ENCODE measurements around the gene PDE4B. TPM values are rescaled to one million over a fixed set of nuclear protein-coding genes. Genes with fewer than 3 reads are reported as not detected.

Gene PDE4B
- total and polyA plus RNA-seq, 7 experiments from 2014 or later: 43.5 to 99.2 (median 46.7) TPM

DNA sequence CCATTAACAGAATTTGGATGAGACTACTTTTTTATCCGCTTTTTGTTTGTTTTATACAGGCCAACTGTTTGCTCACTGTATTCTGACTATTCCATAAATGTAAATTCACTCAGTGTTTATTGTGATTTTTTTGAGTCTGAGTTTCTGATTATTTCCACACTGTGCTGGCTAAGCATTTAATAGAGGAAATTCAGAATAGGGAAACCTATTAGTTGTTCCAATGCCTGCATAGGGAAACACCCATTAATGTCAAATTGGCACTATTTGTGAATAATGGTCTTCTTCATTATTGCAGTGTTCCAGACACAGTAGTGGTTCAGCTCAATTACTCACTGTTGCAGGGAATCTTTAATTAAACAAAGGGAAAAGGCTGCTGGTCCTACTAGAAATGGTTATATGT, 566.6 kb downstream of the PDE4B start:
- Mint-ChIP-seq H3K4me1 (peaks cover 46 to 79% (median 66%) of the 10 kb centered on the region in 7 donors), H3K9me3 (no peaks in the 10 kb centered on the region), H3K27me3 (no peaks in the 10 kb centered on the region), H3K4me3 (peak overlapping the region in 2 of 10 donors; percentile 24 to 27), H3K36me3 (peaks cover 16 to 64% (median 32%) of the 10 kb centered on the region in 5 donors), H3K27ac (peak overlapping the region in 5 of 9 donors; percentile 7 to 62 (median 39))
- H3K36me3 ChIP-seq (ENCODE audit: control insufficient read depth in 2 of 3, insufficient read depth in 3 of 3, low read length in 3 of 3): peaks cover 5 to 29% (median 21%) of the 10 kb centered on the region in 3 experiments
- ATAC-seq (no peak), DNase-seq (no peak)
- ChIA-PET POLR2A (no interaction called here), CTCF (no interaction called here)
- H3K27ac ChIP-seq (ENCODE audit: low read depth, low read length): no peak overlapping the region
- intact Hi-C loops (cut with micrococcal nuclease): loop anchor here in 1 of 2 donors (1.0 kb wide), 1 partner anchor 8 kb away; no protein-coding TSS in a partner anchor
- H3K4me1 ChIP-seq (ENCODE audit: control insufficient read depth in 2 of 2, insufficient read depth in 2 of 2, low read length in 2 of 2): peaks cover 45 to 51% of the 10 kb centered on the region in 2 donors
- no peak overlapping the region for H3K4me3 ChIP-seq (ENCODE audit: low read length)
- no peaks in the 10 kb centered on the region for H3K9me3 ChIP-seq (ENCODE audit: control insufficient read depth in 2 of 3, low read length in 3 of 3)
- H3K27me3 ChIP-seq (ENCODE audit: control insufficient read depth in 2 of 2, insufficient read depth in 2 of 2, low read length in 2 of 2): no peaks in the 10 kb centered on the region

DNA sequence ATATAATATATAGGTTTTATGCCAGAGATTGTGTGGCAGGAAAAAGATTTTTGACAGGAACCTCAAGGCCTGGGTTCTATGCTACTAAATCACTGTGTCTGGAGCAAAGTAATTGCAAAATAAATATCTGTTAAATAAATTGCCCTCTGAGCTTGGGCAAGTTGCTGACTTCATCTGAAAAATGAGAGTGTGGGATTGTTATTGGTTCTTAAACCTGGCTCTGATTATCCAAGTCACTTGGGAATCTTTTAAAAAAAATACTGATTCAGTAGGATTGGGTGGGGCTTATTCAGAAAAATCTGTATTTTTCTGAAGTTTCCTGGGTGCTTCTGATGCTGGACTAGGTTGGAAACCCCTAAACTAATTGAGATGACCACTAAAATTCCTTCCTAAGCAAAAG, 567.1 kb downstream of the PDE4B start:
- H3K4me1 Mint-ChIP-seq: peaks cover 42 to 79% (median 66%) of the 10 kb centered on the region in 7 donors
- ChIA-PET CTCF (no interaction called here), POLR2A (interaction anchor here (1.1 to 3.3 kb wide), 2 partner anchors 14 to 21 kb away, joined by 3 to 12 read pairs; no protein-coding TSS in a partner anchor)
- Histone ChIP-seq H3K4me3 (ENCODE audit: low read length) (no peak overlapping the region), H3K4me1 (ENCODE audit: control insufficient read depth in 2 of 2, insufficient read depth in 2 of 2, low read length in 2 of 2) (peaks cover 41 to 51% of the 10 kb centered on the region in 2 donors), H3K27ac (ENCODE audit: low read depth, low read length) (no peak overlapping the region), H3K27me3 (ENCODE audit: control insufficient read depth in 2 of 2, insufficient read depth in 2 of 2, low read length in 2 of 2) (no peaks in the 10 kb centered on the region), H3K36me3 (ENCODE audit: control insufficient read depth in 2 of 3, insufficient read depth in 3 of 3, low read length in 3 of 3) (peaks cover 5 to 35% (median 26%) of the 10 kb centered on the region in 3 experiments), H3K9me3 (ENCODE audit: control insufficient read depth in 2 of 3, low read length in 3 of 3) (no peaks in the 10 kb centered on the region)
- no peaks in the 10 kb centered on the region for H3K27me3 Mint-ChIP-seq
- peaks cover 22 to 64% (median 38%) of the 10 kb centered on the region in 5 donors for H3K36me3 Mint-ChIP-seq
- ATAC-seq (no peak), DNase-seq (no peak)
- H3K4me3 Mint-ChIP-seq: peak overlapping the region in 2 of 10 donors; percentile 24 to 27
- no peaks in the 10 kb centered on the region for H3K9me3 Mint-ChIP-seq
- H3K27ac Mint-ChIP-seq: peak overlapping the region in 5 of 9 donors; percentile 7 to 72 (median 60)
- intact Hi-C loops (cut with micrococcal nuclease): loop anchor here in 1 of 2 donors (1.0 kb wide), 2 partner anchors 7 to 8 kb away; no protein-coding TSS in a partner anchor

- no peak for DNase-seq
- H3K27me3 ChIP-seq (ENCODE audit: control insufficient read depth in 2 of 2, insufficient read depth in 2 of 2, low read length in 2 of 2): no peaks in the 10 kb centered on the region
- no peak overlapping the region for H3K27ac ChIP-seq (ENCODE audit: low read depth, low read length)
- H3K4me1 ChIP-seq (ENCODE audit: control insufficient read depth in 2 of 2, insufficient read depth in 2 of 2, low read length in 2 of 2): peaks cover 40 to 51% of the 10 kb centered on the region in 2 donors
- Mint-ChIP-seq H3K36me3 (peaks cover 26 to 68% (median 43%) of the 10 kb centered on the region in 5 donors), H3K4me1 (peaks cover 40 to 80% (median 65%) of the 10 kb centered on the region in 7 donors), H3K9me3 (no peaks in the 10 kb centered on the region), H3K4me3 (no peak overlapping the region), H3K27me3 (no peaks in the 10 kb centered on the region), H3K27ac (peak overlapping the region in 3 of 9 donors; percentile 45 to 72 (median 58))
- ChIA-PET POLR2A (interaction anchor here (0.6 to 3.3 kb wide), 4 partner anchors 15 to 66 kb away, joined by 3 to 12 read pairs (median 4); no protein-coding TSS in a partner anchor), CTCF (interaction anchor here (0.6 to 1.0 kb wide), 2 partner anchors 25 to 96 kb away, joined by 3 read pairs; no protein-coding TSS in a partner anchor)
- H3K9me3 ChIP-seq (ENCODE audit: control insufficient read depth in 2 of 3, low read length in 3 of 3): no peaks in the 10 kb centered on the region
- intact Hi-C loops (cut with micrococcal nuclease): loop anchor here in 1 of 2 donors (1.0 kb wide), 1 partner anchor 8 kb away; no protein-coding TSS in a partner anchor
- ATAC-seq: no peak
- no peak overlapping the region for H3K4me3 ChIP-seq (ENCODE audit: low read length)
- H3K36me3 ChIP-seq (ENCODE audit: control insufficient read depth in 2 of 3, insufficient read depth in 3 of 3, low read length in 3 of 3): peaks cover 10 to 40% (median 31%) of the 10 kb centered on the region in 3 experiments
These were observed 567.6 kb downstream of the PDE4B start for GRCh38 chr1:66360285-66360724.

DNA sequence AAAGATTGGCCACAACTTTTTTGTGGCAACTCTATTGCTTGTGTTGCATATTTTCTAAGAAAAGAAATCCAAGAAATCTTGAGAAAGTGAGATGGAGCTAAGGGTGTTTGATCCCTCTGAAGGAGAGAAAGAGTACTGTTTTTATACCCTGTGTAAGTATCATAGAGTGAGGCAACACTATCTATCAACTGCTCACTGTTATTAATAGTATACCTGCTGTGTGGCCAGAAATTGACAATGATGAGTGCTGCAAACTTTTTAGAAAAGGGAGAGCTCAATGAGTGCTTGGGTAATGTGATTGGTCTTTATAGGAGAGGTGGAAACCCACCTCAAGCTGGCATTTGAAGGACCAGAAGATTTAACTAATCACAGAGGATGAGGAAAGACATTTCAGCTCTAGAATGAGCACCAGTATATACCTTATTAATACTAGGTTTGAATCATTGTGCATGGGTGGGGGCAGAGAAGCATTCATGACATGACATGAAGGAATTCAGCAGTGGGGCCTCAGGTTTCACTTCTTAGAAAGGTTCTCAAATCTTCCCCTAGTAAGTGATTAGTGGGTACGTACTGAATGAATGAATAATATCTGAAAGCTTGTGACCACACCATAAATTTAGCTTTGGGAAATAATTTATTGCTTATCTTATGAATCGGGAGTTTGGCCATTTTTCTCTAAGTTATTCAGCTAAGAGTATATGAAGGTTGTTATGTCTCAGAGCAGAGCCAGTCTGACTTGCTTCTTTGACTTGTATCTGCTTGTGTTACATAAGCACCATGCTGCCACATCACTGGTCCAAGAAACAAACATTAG, 572.1 kb downstream of the PDE4B start:
- Histone ChIP-seq H3K4me3 (ENCODE audit: low read length) (no peak overlapping the region), H3K27me3 (ENCODE audit: control insufficient read depth in 2 of 2, insufficient read depth in 2 of 2, low read length in 2 of 2) (no peaks in the 10 kb centered on the region), H3K36me3 (ENCODE audit: control insufficient read depth in 2 of 3, insufficient read depth in 3 of 3, low read length in 3 of 3) (peaks cover 16 to 71% (median 70%) of the 10 kb centered on the region in 3 experiments), H3K4me1 (ENCODE audit: control insufficient read depth in 2 of 2, insufficient read depth in 2 of 2, low read length in 2 of 2) (peaks cover 18 to 23% of the 10 kb centered on the region in 2 donors), H3K9me3 (ENCODE audit: control insufficient read depth in 2 of 3, low read length in 3 of 3) (no peaks in the 10 kb centered on the region), H3K27ac (ENCODE audit: low read depth, low read length) (no peak overlapping the region)
- ChIA-PET CTCF (interaction anchor here (0.6 to 1.0 kb wide), 2 partner anchors 44 to 111 kb away, joined by 3 read pairs; no protein-coding TSS in a partner anchor), POLR2A (interaction anchor here (0.5 to 1.2 kb wide), 4 partner anchors 8 to 189 kb away, joined by 3 to 4 read pairs (median 3); no protein-coding TSS in a partner anchor)
- intact Hi-C loops (cut with micrococcal nuclease): no loop called here
- peaks cover 0 to 1% (median 0%) of the 10 kb centered on the region in 11 donors for H3K9me3 Mint-ChIP-seq
- H3K36me3 Mint-ChIP-seq: peaks cover 49 to 71% (median 58%) of the 10 kb centered on the region in 5 donors
- ATAC-seq (no peak), DNase-seq (no peak)
- no peaks in the 10 kb centered on the region for H3K27me3 Mint-ChIP-seq
- peak overlapping the region in 6 of 9 donors; percentile 9 to 71 (median 46) for H3K27ac Mint-ChIP-seq
- peaks cover 21 to 73% (median 56%) of the 10 kb centered on the region in 7 donors for H3K4me1 Mint-ChIP-seq
- no peak overlapping the region for H3K4me3 Mint-ChIP-seq

DNA sequence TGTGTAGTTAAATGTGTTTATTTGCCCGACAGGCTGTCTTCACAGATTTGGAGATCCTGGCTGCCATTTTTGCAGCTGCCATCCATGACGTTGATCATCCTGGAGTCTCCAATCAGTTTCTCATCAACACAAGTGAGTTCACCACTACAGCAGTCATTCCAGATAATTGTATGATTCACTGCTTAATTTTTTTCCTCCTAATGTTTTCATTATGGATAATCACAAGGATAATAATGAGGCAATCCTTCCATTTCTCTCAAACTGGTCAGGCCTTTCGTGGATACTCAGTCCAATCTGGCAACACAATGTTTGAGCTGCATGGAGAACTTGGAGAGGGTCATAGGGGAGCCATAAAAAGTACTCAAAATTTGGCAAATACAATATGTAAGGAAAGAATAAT, 572.9 kb downstream of the PDE4B start:
- H3K4me1 Mint-ChIP-seq: peaks cover 23 to 71% (median 54%) of the 10 kb centered on the region in 7 donors
- no peak overlapping the region for H3K4me3 ChIP-seq (ENCODE audit: low read length)
- intact Hi-C loops (cut with micrococcal nuclease): loop anchor here in 1 of 2 donors (2.0 kb wide), 1 partner anchor 13 kb away; no protein-coding TSS in a partner anchor
- peaks cover 20 to 74% (median 71%) of the 10 kb centered on the region in 3 experiments for H3K36me3 ChIP-seq (ENCODE audit: control insufficient read depth in 2 of 3, insufficient read depth in 3 of 3, low read length in 3 of 3)
- ATAC-seq: no peak
- DNase-seq: no peak
- H3K36me3 Mint-ChIP-seq: peaks cover 54 to 73% (median 63%) of the 10 kb centered on the region in 5 donors
- peaks cover 0 to 1% (median 0%) of the 10 kb centered on the region in 11 donors for H3K9me3 Mint-ChIP-seq
- CTCF ChIA-PET: no interaction called here
- H3K9me3 ChIP-seq (ENCODE audit: control insufficient read depth in 2 of 3, low read length in 3 of 3): no peaks in the 10 kb centered on the region
- H3K27me3 ChIP-seq (ENCODE audit: control insufficient read depth in 2 of 2, insufficient read depth in 2 of 2, low read length in 2 of 2): no peaks in the 10 kb centered on the region
- no peak overlapping the region for H3K4me3 Mint-ChIP-seq
- no peak overlapping the region for H3K27ac ChIP-seq (ENCODE audit: low read depth, low read length)
- peaks cover 21% of the 10 kb centered on the region in 2 donors for H3K4me1 ChIP-seq (ENCODE audit: control insufficient read depth in 2 of 2, insufficient read depth in 2 of 2, low read length in 2 of 2)
- H3K27me3 Mint-ChIP-seq: no peaks in the 10 kb centered on the region
- peak overlapping the region in 6 of 9 donors; percentile 23 to 71 (median 39) for H3K27ac Mint-ChIP-seq
- POLR2A ChIA-PET: interaction anchor here (0.7 to 1.2 kb wide), 3 partner anchors 8 to 34 kb away, joined by 3 to 4 read pairs (median 3); no protein-coding TSS in a partner anchor

GRCh38 chr1:66366634-66367033, 573.9 kb downstream of the PDE4B start:
- Mint-ChIP-seq H3K4me3 (no peak overlapping the region), H3K27me3 (no peaks in the 10 kb centered on the region), H3K4me1 (peaks cover 31 to 74% (median 64%) of the 10 kb centered on the region in 7 donors), H3K9me3 (peaks cover 0 to 1% (median 0%) of the 10 kb centered on the region in 11 donors), H3K27ac (peak overlapping the region in 8 of 9 donors; percentile 3 to 76 (median 54)), H3K36me3 (peaks cover 55 to 76% (median 65%) of the 10 kb centered on the region in 5 donors)
- ChIA-PET POLR2A (interaction anchor here (0.6 to 1.6 kb wide), 2 partner anchors 28 to 31 kb away, joined by 3 to 7 read pairs; no protein-coding TSS in a partner anchor), CTCF (interaction anchor here (1.3 to 2.3 kb wide), 3 partner anchors 16 to 114 kb away, joined by 3 to 7 read pairs (median 5); no protein-coding TSS in a partner anchor)
- DNase-seq (no peak), ATAC-seq (peak; percentile 26)
- Histone ChIP-seq H3K27me3 (ENCODE audit: control insufficient read depth in 2 of 2, insufficient read depth in 2 of 2, low read length in 2 of 2) (no peaks in the 10 kb centered on the region), H3K36me3 (ENCODE audit: control insufficient read depth in 2 of 3, insufficient read depth in 3 of 3, low read length in 3 of 3) (peaks cover 23 to 81% (median 73%) of the 10 kb centered on the region in 3 experiments), H3K9me3 (ENCODE audit: control insufficient read depth in 2 of 3, low read length in 3 of 3) (no peaks in the 10 kb centered on the region), H3K27ac (ENCODE audit: low read depth, low read length) (no peak overlapping the region), H3K4me1 (ENCODE audit: control insufficient read depth in 2 of 2, insufficient read depth in 2 of 2, low read length in 2 of 2) (peaks cover 28 to 29% of the 10 kb centered on the region in 2 donors), H3K4me3 (ENCODE audit: low read length) (no peak overlapping the region)
- intact Hi-C loops (cut with micrococcal nuclease): loop anchor here (1.0 to 2.0 kb wide), 2 partner anchors 7 to 14 kb away; no protein-coding TSS in a partner anchor
